GM12878 (cell line): ENCODE data around the gene PCK2. TPM values are rescaled to one million over a fixed set of nuclear protein-coding genes. Genes with fewer than 3 reads are reported as not detected.

Source experiments
- CHD1 ChIP-seq: IDR thresholded peaks from 2 replicates; pipeline ENCODE4 v1.6.1; 2012; ENCODE audit warnings: low read depth, low read length, improper control_type of control experiment
- EED ChIP-seq: sonication (generic); IDR thresholded peaks from 2 replicates; pipeline ENCODE4 v1.6.1; 2016; ENCODE audit warnings: antibody characterized with exemption, low read depth
- EGR1 ChIP-seq, 2 experiments: IDR thresholded peaks; 1 replicate in 1 of 2; 2 replicates in 1 of 2; pipeline ENCODE4 v1.6.1; 2011 to 2012; ENCODE audit warnings: low read depth in 2 of 2, low read length in 2 of 2, borderline replicate concordance in 1 of 2, mild to moderate bottlenecking in 1 of 2, moderate library complexity in 1 of 2
- FOXM1 ChIP-seq: IDR thresholded peaks from 2 replicates; pipeline ENCODE4 v1.6.1; 2012; ENCODE audit warnings: low read depth, mild to moderate bottlenecking, inconsistent platforms, low read length, moderate library complexity
- HCFC1 ChIP-seq: fragments of 150-350 bp; IDR thresholded peaks from 2 replicates; pipeline ENCODE4 v1.6.1; 2014; ENCODE audit warnings: low read length
- HDAC6 ChIP-seq: fragments of 200-600 bp; sonication (generic); IDR thresholded peaks from one replicate; pipeline ENCODE4 v1.8.0; 2017; ENCODE audit warnings: antibody characterized with exemption; ENCODE audit not compliant: unreplicated experiment
- IKZF1 ChIP-seq: fragments of 450-650 bp; conservative IDR thresholded peaks from 2 replicates; pipeline ENCODE4 v1.6.1; 2017; ENCODE audit warnings: antibody characterized with exemption, mild to moderate bottlenecking
- IKZF2 ChIP-seq, 2 experiments: fragments of 450-650 bp; IDR thresholded peaks; 2 replicates each; pipeline ENCODE4 v1.6.1; 2017; ENCODE audit warnings: mild to moderate bottlenecking in 2 of 2, moderate library complexity in 2 of 2
- JUND ChIP-seq: IDR thresholded peaks from 2 replicates; pipeline ENCODE4 v1.6.1; 2012; ENCODE audit warnings: low read depth, mild to moderate bottlenecking, low read length, improper control_type of control experiment, moderate library complexity
- NFXL1 ChIP-seq: fragments of 450-650 bp; IDR thresholded peaks from 2 replicates; pipeline ENCODE4 v1.6.1; 2017; ENCODE audit warnings: antibody characterized with exemption, mild to moderate bottlenecking, borderline replicate concordance
- NRF1 ChIP-seq: conservative IDR thresholded peaks from 2 replicates; pipeline ENCODE4 v1.6.1; 2011; ENCODE audit warnings: mild to moderate bottlenecking, low read depth, low read length, improper control_type of control experiment
- SIN3A ChIP-seq: IDR thresholded peaks from 2 replicates; pipeline ENCODE4 v1.6.1; 2012; ENCODE audit warnings: low read depth, low read length, improper control_type of control experiment
- SUZ12 ChIP-seq: fragments of 200-600 bp; sonication (generic); IDR thresholded peaks from one replicate; pipeline ENCODE4 v1.6.1; 2018; ENCODE audit warnings: antibody characterized with exemption, mild to moderate bottlenecking; ENCODE audit not compliant: unreplicated experiment
- TCF7 ChIP-seq: IDR thresholded peaks from 2 replicates; pipeline ENCODE4 v1.6.1; 2014; ENCODE audit warnings: antibody characterized with exemption, borderline replicate concordance
- ZNF24 ChIP-seq: fragments of 450-650 bp; IDR thresholded peaks from 2 replicates; pipeline ENCODE4 v1.6.1; 2017; ENCODE audit warnings: antibody characterized with exemption, mild to moderate bottlenecking
- ZNF622 ChIP-seq: fragments of 450-650 bp; IDR thresholded peaks from 2 replicates; pipeline ENCODE4 v1.6.1; 2017; ENCODE audit warnings: mild to moderate bottlenecking, inconsistent platforms
- ZZZ3 ChIP-seq: IDR thresholded peaks from 2 replicates; pipeline ENCODE4 v1.6.1; 2011; ENCODE audit warnings: low read depth; ENCODE audit not compliant: control insufficient read depth, insufficient read length
- polyA plus RNA-seq, 11 experiments: library from polyadenylated mRNA; depleted of rRNA in 4 of 11; unstranded in 6 of 11; stranded (reverse) in 5 of 11; fragments of >200 nt; fragmentation: Nextera tagmentation in 4 of 11; fragmentation: Illumina TruSeq in 1 of 11; extraction: Ambion mirVana in 4 of 11; extraction: Trizol in 1 of 11; gene quantifications; 1 replicate in 1 of 11; 2 replicates in 10 of 11; pipeline versions ENCODE4 v1.2.1 to v1.2.3, GENCODE V29; 2011 to 2016; ENCODE audit warnings: inconsistent platforms in 2 of 11, missing spikeins in 2 of 11, low read depth in 1 of 11
- total RNA-seq, 4 experiments: library from RNA; depleted of rRNA in 3 of 4; stranded (reverse); fragments of >200 nt in 3 of 4; fragmentation: Illumina TruSeq in 1 of 4; extraction: Trizol in 1 of 4; gene quantifications; 2 replicates each; pipeline versions ENCODE4 v1.2.1 to v1.2.3, GENCODE V29; 2013 to 2021
- TF ChIP-seq, protein P1 (sequence below): IDR thresholded peaks from 2 replicates; pipeline ENCODE4 v1.6.1; 2012; ENCODE audit warnings: low read depth, low read length, improper control_type of control experiment
- TF ChIP-seq, protein P2 (sequence below): IDR thresholded peaks from 2 replicates; pipeline ENCODE4 v1.6.1; 2012; ENCODE audit warnings: low read depth, low read length, improper control_type of control experiment
- TF ChIP-seq, protein P3 (sequence below): fragments of 450-650 bp; conservative IDR thresholded peaks from 2 replicates; pipeline ENCODE4 v1.6.1; 2017; ENCODE audit warnings: mild to moderate bottlenecking, moderate library complexity
- TF ChIP-seq, protein P4 (sequence below): IDR thresholded peaks from 2 replicates; pipeline ENCODE4 v1.6.1; 2012; ENCODE audit warnings: mild to moderate bottlenecking, low read depth, low read length
- TF ChIP-seq, protein P5 (sequence below): IDR thresholded peaks from 2 replicates; pipeline ENCODE4 v1.6.1; 2011; ENCODE audit warnings: mild to moderate bottlenecking, low read depth, low read length, moderate library complexity; ENCODE audit not compliant: insufficient replicate concordance

PCK2 gene
- total and polyA plus RNA-seq, 10 of the 15 experiments (the other 5 are each of a cell fraction or from before 2014, with no cell fraction given): 6.6 to 110 (median 44.6) TPM

GRCh38 chr14:24095271-24096068, 1.4 kb downstream of the PCK2 start (continued):
- TF ChIP-seq IKZF2 (IDR thresholded peaks at IDR 0.05) (peak; percentile 44 to 66; a peak in 3 of 4 replicates), SUZ12 (no peak), ZNF24 (no peak), TCF7 (no peak), ZNF622 (no peak), SIN3A (no peak), EED (peak; percentile 45), IKZF1 (peak; percentile 53), CHD1 (no peak), EGR1 (IDR thresholded peaks at IDR 0.05; ENCODE audit: borderline replicate concordance in 1 of 2, low read depth in 2 of 2, low read length in 2 of 2) (peak in 1 of 2 experiments; percentile 85; a peak in 2 of 3 replicates), HDAC6 (no peak), NRF1 (no peak), HCFC1 (no peak; the same call in none of the 2 replicates), NFXL1 (no peak), FOXM1 (no peak), ZZZ3 (no peak), JUND (no peak)
- TF ChIP-seq, protein P1, sequence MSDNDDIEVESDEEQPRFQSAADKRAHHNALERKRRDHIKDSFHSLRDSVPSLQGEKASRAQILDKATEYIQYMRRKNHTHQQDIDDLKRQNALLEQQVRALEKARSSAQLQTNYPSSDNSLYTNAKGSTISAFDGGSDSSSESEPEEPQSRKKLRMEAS: peak; percentile 95
- TF ChIP-seq, protein P2, sequence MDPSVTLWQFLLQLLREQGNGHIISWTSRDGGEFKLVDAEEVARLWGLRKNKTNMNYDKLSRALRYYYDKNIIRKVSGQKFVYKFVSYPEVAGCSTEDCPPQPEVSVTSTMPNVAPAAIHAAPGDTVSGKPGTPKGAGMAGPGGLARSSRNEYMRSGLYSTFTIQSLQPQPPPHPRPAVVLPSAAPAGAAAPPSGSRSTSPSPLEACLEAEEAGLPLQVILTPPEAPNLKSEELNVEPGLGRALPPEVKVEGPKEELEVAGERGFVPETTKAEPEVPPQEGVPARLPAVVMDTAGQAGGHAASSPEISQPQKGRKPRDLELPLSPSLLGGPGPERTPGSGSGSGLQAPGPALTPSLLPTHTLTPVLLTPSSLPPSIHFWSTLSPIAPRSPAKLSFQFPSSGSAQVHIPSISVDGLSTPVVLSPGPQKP: 0 out of 2 replicates have a peak, but pooled peaks have one; percentile 16
- TF ChIP-seq, protein P3, sequence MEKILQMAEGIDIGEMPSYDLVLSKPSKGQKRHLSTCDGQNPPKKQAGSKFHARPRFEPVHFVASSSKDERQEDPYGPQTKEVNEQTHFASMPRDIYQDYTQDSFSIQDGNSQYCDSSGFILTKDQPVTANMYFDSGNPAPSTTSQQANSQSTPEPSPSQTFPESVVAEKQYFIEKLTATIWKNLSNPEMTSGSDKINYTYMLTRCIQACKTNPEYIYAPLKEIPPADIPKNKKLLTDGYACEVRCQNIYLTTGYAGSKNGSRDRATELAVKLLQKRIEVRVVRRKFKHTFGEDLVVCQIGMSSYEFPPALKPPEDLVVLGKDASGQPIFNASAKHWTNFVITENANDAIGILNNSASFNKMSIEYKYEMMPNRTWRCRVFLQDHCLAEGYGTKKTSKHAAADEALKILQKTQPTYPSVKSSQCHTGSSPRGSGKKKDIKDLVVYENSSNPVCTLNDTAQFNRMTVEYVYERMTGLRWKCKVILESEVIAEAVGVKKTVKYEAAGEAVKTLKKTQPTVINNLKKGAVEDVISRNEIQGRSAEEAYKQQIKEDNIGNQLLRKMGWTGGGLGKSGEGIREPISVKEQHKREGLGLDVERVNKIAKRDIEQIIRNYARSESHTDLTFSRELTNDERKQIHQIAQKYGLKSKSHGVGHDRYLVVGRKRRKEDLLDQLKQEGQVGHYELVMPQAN: peak; percentile 34; the same call in 1 of the 2 replicates
- TF ChIP-seq, protein P4, sequence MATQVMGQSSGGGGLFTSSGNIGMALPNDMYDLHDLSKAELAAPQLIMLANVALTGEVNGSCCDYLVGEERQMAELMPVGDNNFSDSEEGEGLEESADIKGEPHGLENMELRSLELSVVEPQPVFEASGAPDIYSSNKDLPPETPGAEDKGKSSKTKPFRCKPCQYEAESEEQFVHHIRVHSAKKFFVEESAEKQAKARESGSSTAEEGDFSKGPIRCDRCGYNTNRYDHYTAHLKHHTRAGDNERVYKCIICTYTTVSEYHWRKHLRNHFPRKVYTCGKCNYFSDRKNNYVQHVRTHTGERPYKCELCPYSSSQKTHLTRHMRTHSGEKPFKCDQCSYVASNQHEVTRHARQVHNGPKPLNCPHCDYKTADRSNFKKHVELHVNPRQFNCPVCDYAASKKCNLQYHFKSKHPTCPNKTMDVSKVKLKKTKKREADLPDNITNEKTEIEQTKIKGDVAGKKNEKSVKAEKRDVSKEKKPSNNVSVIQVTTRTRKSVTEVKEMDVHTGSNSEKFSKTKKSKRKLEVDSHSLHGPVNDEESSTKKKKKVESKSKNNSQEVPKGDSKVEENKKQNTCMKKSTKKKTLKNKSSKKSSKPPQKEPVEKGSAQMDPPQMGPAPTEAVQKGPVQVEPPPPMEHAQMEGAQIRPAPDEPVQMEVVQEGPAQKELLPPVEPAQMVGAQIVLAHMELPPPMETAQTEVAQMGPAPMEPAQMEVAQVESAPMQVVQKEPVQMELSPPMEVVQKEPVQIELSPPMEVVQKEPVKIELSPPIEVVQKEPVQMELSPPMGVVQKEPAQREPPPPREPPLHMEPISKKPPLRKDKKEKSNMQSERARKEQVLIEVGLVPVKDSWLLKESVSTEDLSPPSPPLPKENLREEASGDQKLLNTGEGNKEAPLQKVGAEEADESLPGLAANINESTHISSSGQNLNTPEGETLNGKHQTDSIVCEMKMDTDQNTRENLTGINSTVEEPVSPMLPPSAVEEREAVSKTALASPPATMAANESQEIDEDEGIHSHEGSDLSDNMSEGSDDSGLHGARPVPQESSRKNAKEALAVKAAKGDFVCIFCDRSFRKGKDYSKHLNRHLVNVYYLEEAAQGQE: no peak
- TF ChIP-seq, protein P5, sequence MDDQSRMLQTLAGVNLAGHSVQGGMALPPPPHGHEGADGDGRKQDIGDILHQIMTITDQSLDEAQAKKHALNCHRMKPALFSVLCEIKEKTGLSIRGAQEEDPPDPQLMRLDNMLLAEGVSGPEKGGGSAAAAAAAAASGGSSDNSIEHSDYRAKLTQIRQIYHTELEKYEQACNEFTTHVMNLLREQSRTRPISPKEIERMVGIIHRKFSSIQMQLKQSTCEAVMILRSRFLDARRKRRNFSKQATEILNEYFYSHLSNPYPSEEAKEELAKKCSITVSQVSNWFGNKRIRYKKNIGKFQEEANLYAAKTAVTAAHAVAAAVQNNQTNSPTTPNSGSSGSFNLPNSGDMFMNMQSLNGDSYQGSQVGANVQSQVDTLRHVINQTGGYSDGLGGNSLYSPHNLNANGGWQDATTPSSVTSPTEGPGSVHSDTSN: peak; percentile 1
